Endothelial cell of umbilical vein (primary cell): ENCODE data around the gene SLC35E2B. TPM values are rescaled to one million over a fixed set of nuclear protein-coding genes. Genes with fewer than 3 reads are reported as not detected.
A peak's percentile ranks its signal among the peaks of the same experiment; 100 is the strongest.

Experiments
- BruUV-seq: library from RNA; stranded (reverse); fragments of 400-500 nt; replicated peaks from 2 replicates; lab custom pipeline; 2021; lab: Mats Ljungman, UMichigan
- CTCF ChIA-PET: fragments of 300-600, 350-600 bp; sonication (Branson Sonifier 250); formaldehyde crosslinking; loops from one replicate; lab custom pipeline; 2021; ENCODE audit warnings: antibody characterized with exemption, inconsistent platforms; lab: Charles Lee
- POLR2A ChIA-PET: fragments of 300-600, 350-600 bp; sonication (Branson Sonifier 250); formaldehyde crosslinking; loops from one replicate; lab custom pipeline; 2021; ENCODE audit warnings: antibody characterized with exemption, inconsistent platforms; lab: Charles Lee
- DNase-seq: peaks from one replicate; pipeline ENCODE4 v3.0.0-alpha.2; 2011; ENCODE audit warnings: low read depth, low spot score
- FAIRE-seq: peaks from 2 replicates; lab custom pipeline; 2011; peaks lifted over from hg19 to GRCh38; lab: Jason Lieb, UNC
- H2AFZ ChIP-seq: 2 replicates; pipeline ENCODE4 v1.6.0; 2012; ENCODE audit warnings: low read depth, low read length, control low read depth, inconsistent platforms
- H3K27ac ChIP-seq: 2 replicates; pipeline ENCODE4 v1.5.1; 2011; ENCODE audit warnings: low read depth, mild to moderate bottlenecking, control low read depth, low read length, moderate library complexity; ENCODE audit not compliant: insufficient read depth
- H3K27me3 ChIP-seq, 2 experiments: 2 replicates each; pipeline versions ENCODE4 v1.6.0 to v1.6.1; 2011; ENCODE audit warnings: low read length in 2 of 2, mixed read lengths in 1 of 2; ENCODE audit not compliant: control insufficient read depth in 2 of 2, insufficient read depth in 2 of 2
- H3K36me3 ChIP-seq, 2 experiments: 2 replicates in 1 of 2; 3 replicates in 1 of 2; pipeline ENCODE4 v1.5.1; 2011; ENCODE audit warnings: low read length in 2 of 2, mild to moderate bottlenecking in 1 of 2, moderate library complexity in 1 of 2; ENCODE audit not compliant: control insufficient read depth in 2 of 2, insufficient read depth in 2 of 2; ENCODE audit errors: extremely low read depth in 1 of 2
- H3K4me1 ChIP-seq: 3 replicates; pipeline ENCODE4 v1.5.1; 2011; ENCODE audit warnings: mild to moderate bottlenecking, low read length; ENCODE audit not compliant: control insufficient read depth, insufficient read depth; ENCODE audit errors: extremely low read depth
- H3K4me2 ChIP-seq: 2 replicates; pipeline ENCODE4 v1.6.1; 2011; ENCODE audit warnings: low read length, control low read depth, mixed read lengths; ENCODE audit not compliant: insufficient read depth
- H3K4me3 ChIP-seq, 3 experiments: fragments of 200-600 bp in 1 of 3; sonication (generic), shearing (Covaris generic) in 1 of 3; replicated peaks in 1 of 3; 2 replicates each; pipeline ENCODE4 v1.5.1; 2011 to 2016; ENCODE audit warnings: control low read depth in 3 of 3, low read length in 3 of 3, mild to moderate bottlenecking in 2 of 3, inconsistent platforms in 1 of 3, low read depth in 1 of 3, moderate library complexity in 1 of 3; ENCODE audit not compliant: insufficient read depth in 1 of 3
- H3K79me2 ChIP-seq: 2 replicates; pipeline ENCODE4 v1.6.0; 2012; ENCODE audit warnings: low read length, inconsistent platforms; ENCODE audit not compliant: control insufficient read depth, insufficient read depth
- H3K9ac ChIP-seq: replicated peaks from 2 replicates; pipeline ENCODE3; 2011; ENCODE audit warnings: low read length, control low read depth; ENCODE audit not compliant: insufficient read depth; ENCODE audit errors: extremely low read depth
- H3K9me1 ChIP-seq: replicated peaks from 3 replicates; pipeline ENCODE4 v1.6.0; 2011; ENCODE audit warnings: mild to moderate bottlenecking, low read length; ENCODE audit not compliant: control insufficient read depth, insufficient read depth; ENCODE audit errors: extremely low read depth
- H3K9me3 ChIP-seq: replicated peaks from 2 replicates; pipeline ENCODE4 v1.5.1; 2012; ENCODE audit warnings: low read length, inconsistent platforms; ENCODE audit not compliant: control insufficient read depth, insufficient read depth
- H4K20me1 ChIP-seq: replicated peaks from 2 replicates; pipeline ENCODE3; 2011; ENCODE audit warnings: mild to moderate bottlenecking, low read length; ENCODE audit not compliant: control insufficient read depth, insufficient read depth; ENCODE audit errors: extremely low read depth
- CTCF ChIP-seq, 2 donors: IDR thresholded peaks; 1 replicate in 1 of 2; 2 replicates in 1 of 2; pipeline ENCODE4 v1.5.1; 2011; ENCODE audit warnings: low read length in 2 of 2, mild to moderate bottlenecking in 2 of 2, moderate library complexity in 2 of 2, control low read depth in 1 of 2, inconsistent platforms in 1 of 2, low read depth in 1 of 2; ENCODE audit not compliant: insufficient read depth in 1 of 2; ENCODE audit errors: extremely low read depth in 1 of 2
- FOS ChIP-seq: IDR thresholded peaks from 2 replicates; pipeline ENCODE4 v1.6.1; 2011; ENCODE audit warnings: mild to moderate bottlenecking, low read length, moderate library complexity, borderline replicate concordance; ENCODE audit not compliant: insufficient read depth
- GATA2 ChIP-seq: IDR thresholded peaks from 2 replicates; pipeline ENCODE4 v1.7.0; 2011; ENCODE audit warnings: low read depth, mild to moderate bottlenecking, moderate library complexity, mixed read lengths, low read length; ENCODE audit not compliant: insufficient read length, insufficient read depth
- JUN ChIP-seq: IDR thresholded peaks from 2 replicates; pipeline ENCODE4 v1.6.1; 2011; ENCODE audit warnings: borderline replicate concordance, low read depth; ENCODE audit not compliant: insufficient read length, insufficient read depth
- MAX ChIP-seq: IDR thresholded peaks from 2 replicates; pipeline ENCODE4 v1.6.1; 2011; ENCODE audit not compliant: insufficient read depth, insufficient read length
- MYC ChIP-seq: IDR thresholded peaks from one replicate; pipeline ENCODE4 v1.6.1; 2011; ENCODE audit warnings: mild to moderate bottlenecking, low read depth, low read length
- POLR2A ChIP-seq: IDR thresholded peaks from 2 replicates; pipeline ENCODE4 v1.6.1; 2012; ENCODE audit warnings: low read depth, mild to moderate bottlenecking, control low read depth, low read length
- dilution Hi-C: fragments of 300-500 bp; cut with MboI; formaldehyde crosslinking; loops from one replicate; pipeline ENCODE4 v1.15.0; 2019; ENCODE audit warnings: low sequenced_read_pairs; ENCODE audit not compliant: extremely low pct_ligation_motif_present
- intact Hi-C: fragments of 100-400 bp; cut with micrococcal nuclease; formaldehyde crosslinking; loops from one replicate; pipeline ENCODE4 v1.10.0; 2022
- polyA plus RNA-seq, 4 experiments: library from polyadenylated mRNA; depleted of rRNA in 3 of 4; stranded (reverse) in 3 of 4; unstranded in 1 of 4; fragments of >200 nt; gene quantifications; 2 replicates each; pipeline versions ENCODE4 v1.2.1 to v1.2.3, GENCODE V29; 2011 to 2012; ENCODE audit warnings: missing spikeins in 1 of 4
- total RNA-seq: library from RNA; stranded (reverse); gene quantifications from 2 replicates; pipeline ENCODE4 v1.2.3, GENCODE V29; 2021

The SLC35E2B gene
- total and polyA plus RNA-seq, 2 donors (not counting 3 experiments of a cell fraction or from before 2014, with no cell fraction given) = 28.0 to 51.2 TPM

- no peak overlapping the region for H3K9ac ChIP-seq
Observed at GRCh38 chr1:1619917-1620361, 72.7 kb downstream of the SLC35E2B start.

More at GRCh38 chr1:1619917-1620361, 72.7 kb downstream of the SLC35E2B start:
- H3K27me3 ChIP-seq = no peaks in the 10 kb centered on the region
- FAIRE-seq = no peak
- H3K4me2 ChIP-seq = no peak overlapping the region
- BruUV-seq = no TSS peak
- DNase-seq = no peak
- H3K9me1 ChIP-seq = no peaks in the 10 kb centered on the region
- peaks cover 6% of the 10 kb centered on the region for H3K4me1 ChIP-seq
- ChIA-PET CTCF (interaction anchor here (1.2 kb wide), 1 partner anchor 10 kb away, joined by 3 read pairs; no protein-coding TSS in a partner anchor), POLR2A (no interaction called here)
- H2AFZ ChIP-seq = no peak overlapping the region
- intact Hi-C loops (loop anchor here (5.0 kb wide), 1 partner anchor 108 kb away; the partner anchor contains the start of gene ATAD3A), dilution Hi-C loops (no loop called here)
- TF ChIP-seq JUN (no peak), POLR2A (no peak), GATA2 (no peak), MAX (no peak), MYC (no peak), FOS (no peak), CTCF (IDR thresholded peaks at IDR 0.05; ENCODE audit: extremely low read depth in 1 of 2, insufficient read depth in 1 of 2, low read depth in 1 of 2, low read length in 2 of 2) (peak in 1 of 2 donors; percentile 33)
- peaks cover 3% of the 10 kb centered on the region for H3K79me2 ChIP-seq
- H3K36me3 ChIP-seq = peaks cover 0 to 2% of the 10 kb centered on the region in 2 experiments
- H3K9me3 ChIP-seq = no peaks in the 10 kb centered on the region
- H3K4me3 ChIP-seq = no peak overlapping the region
- H4K20me1 ChIP-seq = no peaks in the 10 kb centered on the region
- no peak overlapping the region for H3K27ac ChIP-seq
